GM12873 (cell line): ENCODE results near the gene RAF1.

ENCODE experiments used
- TF ChIP-seq, protein P1 (sequence below): IDR thresholded peaks from 2 replicates; pipeline ENCODE4 v1.5.1; 2012; ENCODE audit warnings: low read depth, mild to moderate bottlenecking, moderate library complexity, low read length, control low read depth; ENCODE audit not compliant: insufficient read depth; ENCODE audit errors: missing control alignments

RAF1 gene

DNA sequence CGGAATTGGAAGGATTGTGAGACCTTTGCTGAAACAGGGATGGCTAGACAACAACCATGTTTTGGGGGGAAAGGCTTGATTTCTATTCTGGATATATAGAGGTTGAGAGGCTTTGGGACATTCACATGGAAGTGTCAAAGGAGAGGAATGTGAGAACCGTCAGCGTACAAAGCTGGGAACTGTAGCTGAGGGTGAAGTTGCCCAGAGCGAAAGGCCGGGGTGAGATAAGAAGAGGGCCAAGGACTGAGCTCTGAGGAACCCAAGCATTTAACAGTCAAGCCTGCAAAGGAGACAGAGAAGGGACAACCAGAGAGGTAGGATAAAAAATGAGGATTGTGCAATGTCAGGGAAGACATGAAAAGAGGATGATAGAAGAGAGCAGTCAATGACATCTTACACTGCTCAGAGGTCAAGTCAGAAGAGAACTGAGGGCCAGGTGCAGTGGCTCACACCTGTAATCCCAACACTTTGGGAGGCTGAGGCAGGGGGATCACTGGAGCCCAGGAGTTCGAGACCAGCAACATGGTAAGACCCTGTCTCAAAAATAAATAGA is 41.5 kb upstream of the RAF1 start:
- TF ChIP-seq, protein P1, sequence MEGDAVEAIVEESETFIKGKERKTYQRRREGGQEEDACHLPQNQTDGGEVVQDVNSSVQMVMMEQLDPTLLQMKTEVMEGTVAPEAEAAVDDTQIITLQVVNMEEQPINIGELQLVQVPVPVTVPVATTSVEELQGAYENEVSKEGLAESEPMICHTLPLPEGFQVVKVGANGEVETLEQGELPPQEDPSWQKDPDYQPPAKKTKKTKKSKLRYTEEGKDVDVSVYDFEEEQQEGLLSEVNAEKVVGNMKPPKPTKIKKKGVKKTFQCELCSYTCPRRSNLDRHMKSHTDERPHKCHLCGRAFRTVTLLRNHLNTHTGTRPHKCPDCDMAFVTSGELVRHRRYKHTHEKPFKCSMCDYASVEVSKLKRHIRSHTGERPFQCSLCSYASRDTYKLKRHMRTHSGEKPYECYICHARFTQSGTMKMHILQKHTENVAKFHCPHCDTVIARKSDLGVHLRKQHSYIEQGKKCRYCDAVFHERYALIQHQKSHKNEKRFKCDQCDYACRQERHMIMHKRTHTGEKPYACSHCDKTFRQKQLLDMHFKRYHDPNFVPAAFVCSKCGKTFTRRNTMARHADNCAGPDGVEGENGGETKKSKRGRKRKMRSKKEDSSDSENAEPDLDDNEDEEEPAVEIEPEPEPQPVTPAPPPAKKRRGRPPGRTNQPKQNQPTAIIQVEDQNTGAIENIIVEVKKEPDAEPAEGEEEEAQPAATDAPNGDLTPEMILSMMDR = no peak

DNA sequence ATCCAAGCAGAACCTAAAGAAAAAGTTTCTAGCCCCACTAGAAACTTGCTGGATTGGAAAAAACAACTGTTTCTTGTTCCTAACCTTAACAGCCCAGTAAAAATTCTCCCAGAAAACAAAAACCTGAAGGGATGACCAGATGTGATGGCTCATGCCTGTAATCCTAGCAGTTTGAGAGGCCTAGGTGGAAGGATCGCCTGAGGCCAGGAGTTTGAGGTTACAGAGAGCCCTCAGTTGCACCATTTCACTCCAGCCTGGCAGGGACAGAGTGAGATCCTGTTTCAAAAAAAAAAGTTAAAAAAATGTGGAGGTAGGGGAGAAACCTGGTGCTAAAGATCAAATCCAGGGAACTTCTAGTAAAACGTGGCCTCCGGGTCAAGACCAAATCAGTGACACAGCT is 38.6 kb upstream of the RAF1 start:
- TF ChIP-seq, protein P1 = no peak

DNA sequence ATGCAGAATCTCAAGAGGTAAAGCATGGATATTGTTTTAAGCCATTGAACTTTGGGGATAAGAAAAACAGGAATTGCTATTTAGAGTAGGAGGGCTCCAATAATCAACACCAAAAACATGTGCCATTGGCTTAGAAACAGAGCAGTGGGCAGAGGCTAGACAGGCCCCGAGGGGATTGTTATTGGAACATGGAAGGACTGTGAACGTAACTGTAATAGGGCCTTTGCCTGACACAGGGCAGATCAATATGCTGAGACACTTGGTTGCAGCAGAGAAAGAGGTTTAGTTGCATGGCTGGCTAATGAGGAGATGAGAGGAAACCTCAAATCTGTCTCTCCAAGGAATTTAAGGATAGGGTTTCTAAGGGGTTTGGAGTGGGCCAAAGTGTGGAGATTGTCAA is 36.9 kb upstream of the RAF1 start:
- TF ChIP-seq, protein P1 = no peak

DNA sequence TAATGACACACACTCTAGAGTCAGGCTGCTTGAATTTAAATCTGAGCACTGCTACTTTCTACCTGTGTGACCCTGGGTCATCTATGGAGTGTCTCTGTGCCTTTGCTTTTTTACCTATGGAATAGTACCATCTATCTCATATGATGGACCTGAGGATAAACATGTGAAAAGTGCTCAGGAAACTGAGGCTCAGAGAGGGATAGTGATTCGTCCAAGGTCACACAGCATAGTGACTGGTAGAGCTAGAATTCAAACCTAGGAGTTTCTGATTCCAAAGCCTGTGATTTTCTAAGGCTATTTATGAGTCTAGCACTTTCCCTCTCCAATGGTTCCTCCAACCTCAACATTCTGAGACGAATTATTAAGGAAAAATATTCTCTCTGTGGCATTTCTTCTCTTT is 32.0 kb upstream of the RAF1 start:
- TF ChIP-seq, protein P1 = no peak

DNA sequence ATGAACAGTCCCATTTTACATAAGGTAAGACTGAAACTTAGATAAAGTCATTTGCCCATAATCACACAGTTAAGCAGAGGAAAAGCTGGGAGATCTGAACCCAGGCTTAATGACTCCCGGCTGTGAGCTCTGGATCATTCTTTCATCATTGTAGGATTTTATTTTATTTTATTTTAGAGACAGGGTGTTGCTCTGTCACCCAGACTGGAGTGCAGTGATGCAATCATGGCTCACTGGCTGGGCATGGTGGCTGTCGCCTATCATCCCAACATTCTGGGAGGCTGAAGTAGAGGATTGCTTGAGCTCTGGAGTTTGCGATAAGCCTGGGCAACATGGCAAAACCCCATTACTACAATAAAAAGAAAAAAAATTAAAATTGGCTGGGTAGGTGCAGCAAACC is 31.2 kb upstream of the RAF1 start:
- TF ChIP-seq, protein P1 = no peak

DNA sequence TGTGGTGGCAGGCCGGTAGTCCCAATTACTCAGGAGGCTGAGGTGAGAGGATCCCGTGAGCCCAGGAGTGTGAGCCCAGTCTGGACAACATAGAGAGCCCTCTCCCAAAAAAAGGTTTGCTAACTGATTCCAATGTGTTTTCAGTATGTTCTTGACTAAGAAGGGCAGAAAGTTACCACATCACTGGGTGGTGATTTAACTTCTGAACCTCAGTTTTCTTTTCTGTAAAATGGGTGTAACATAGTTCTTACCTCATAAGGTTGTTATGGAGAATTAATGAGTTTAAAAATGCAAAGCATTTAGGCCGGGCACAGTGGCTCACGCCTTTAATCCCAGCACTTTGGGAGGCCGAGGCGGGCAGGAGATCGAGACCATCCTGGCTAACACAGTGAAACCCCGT is 28.5 kb upstream of the RAF1 start:
- TF ChIP-seq, protein P1 = no peak

DNA sequence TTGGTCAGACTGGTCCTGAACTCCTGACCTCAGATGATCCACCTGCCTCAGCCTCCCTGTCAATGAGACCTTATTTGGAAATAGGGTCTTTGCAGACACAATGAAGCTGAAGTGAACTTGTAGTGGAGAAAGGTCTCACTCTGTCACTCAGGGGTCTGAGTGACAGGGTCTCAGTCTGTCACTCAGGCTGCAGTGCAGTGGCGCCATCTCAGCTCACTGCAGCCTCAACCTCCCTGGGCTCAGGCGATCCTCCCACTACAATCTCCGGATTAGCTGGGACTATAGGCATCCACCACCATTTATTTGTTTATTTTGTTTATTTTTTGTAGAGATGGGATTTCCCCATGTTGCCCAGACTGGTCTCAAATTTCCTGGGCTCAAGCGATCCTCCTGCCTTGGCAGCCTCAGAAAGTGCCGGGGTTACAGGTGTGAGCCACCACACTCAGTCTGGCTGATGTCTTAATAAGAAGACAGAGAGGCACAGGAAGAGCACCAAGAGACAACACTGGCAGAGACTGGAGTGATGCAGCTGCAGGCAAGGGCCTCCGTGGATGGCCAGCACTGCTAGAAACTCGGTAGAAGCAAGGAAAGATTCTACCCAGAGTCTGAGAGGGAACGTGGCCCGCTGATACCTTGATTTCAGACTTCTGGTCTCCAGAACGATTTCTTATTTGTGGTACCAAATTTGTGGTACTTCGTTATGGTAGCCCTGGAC is 26.2 kb upstream of the RAF1 start:
- TF ChIP-seq, protein P1 = no peak
